Left ventricle myocardium inferior (tissue), 1 donor: ENCODE results near the gene KRT37. TPM values are rescaled to one million over a fixed set of nuclear protein-coding genes. Genes with fewer than 3 reads are reported as not detected.

ENCODE experiments used
- DNase-seq: peaks from one replicate; pipeline ENCODE4 v3.0.0-alpha.2; 2020
- H3K27ac ChIP-seq: fragments of 200-600 bp; replicated peaks from 2 replicates; pipeline ENCODE4 v1.8.0; 2021
- H3K27me3 ChIP-seq: fragments of 200-600 bp; 2 replicates; pipeline ENCODE4 v1.8.0; 2021; ENCODE audit warnings: low read depth
- H3K36me3 ChIP-seq: fragments of 200-600 bp; 2 replicates; pipeline ENCODE4 v1.8.0; 2021
- H3K4me1 ChIP-seq: fragments of 200-600 bp; 2 replicates; pipeline ENCODE4 v1.8.0; 2021
- H3K4me3 ChIP-seq: fragments of 200-600 bp; 2 replicates; pipeline ENCODE4 v1.8.0; 2021; ENCODE audit warnings: mild to moderate bottlenecking, moderate library complexity
- H3K9me3 ChIP-seq: fragments of 200-600 bp; replicated peaks from 2 replicates; pipeline ENCODE4 v1.8.0; 2021
- intact Hi-C: fragments of 100-400 bp; cut with micrococcal nuclease; formaldehyde crosslinking; loops from one replicate; pipeline ENCODE4 v1.11.0; 2022
- total RNA-seq: library from RNA; stranded (reverse); fragmentation: NEBNext Ultra II Directional; extraction: Animal tissue kit (Norgen Biotek cat#: 25700); gene quantifications from one replicate; pipeline ENCODE4 v1.2.1, GENCODE V29; 2021
- TF ChIP-seq, protein P1 (sequence below): fragments of 200-600 bp; IDR thresholded peaks from 2 replicates; pipeline ENCODE4 v1.8.0; 2021; ENCODE audit warnings: antibody characterized with exemption, mild to moderate bottlenecking, borderline replicate concordance
- donor health status: DM: no; HTN: yes; CAD: no; lungs with severe emphysema.

The KRT37 gene
- total RNA-seq, 1 donor from 2014 or later, result not detected

GRCh38 chr17:41464173-41464572 lies 39.8 kb upstream of the KRT37 start:
- peaks cover 17% of the 10 kb centered on the region for H3K9me3 ChIP-seq
- no peak overlapping the region for H3K27ac ChIP-seq
- no peaks in the 10 kb centered on the region for H3K36me3 ChIP-seq
- H3K4me3 ChIP-seq, result no peak overlapping the region
- intact Hi-C loops, result no loop called here
- peaks cover 15% of the 10 kb centered on the region for H3K4me1 ChIP-seq
- no peak for DNase-seq
- H3K27me3 ChIP-seq, result peaks cover 80% of the 10 kb centered on the region
- TF ChIP-seq, protein P1, sequence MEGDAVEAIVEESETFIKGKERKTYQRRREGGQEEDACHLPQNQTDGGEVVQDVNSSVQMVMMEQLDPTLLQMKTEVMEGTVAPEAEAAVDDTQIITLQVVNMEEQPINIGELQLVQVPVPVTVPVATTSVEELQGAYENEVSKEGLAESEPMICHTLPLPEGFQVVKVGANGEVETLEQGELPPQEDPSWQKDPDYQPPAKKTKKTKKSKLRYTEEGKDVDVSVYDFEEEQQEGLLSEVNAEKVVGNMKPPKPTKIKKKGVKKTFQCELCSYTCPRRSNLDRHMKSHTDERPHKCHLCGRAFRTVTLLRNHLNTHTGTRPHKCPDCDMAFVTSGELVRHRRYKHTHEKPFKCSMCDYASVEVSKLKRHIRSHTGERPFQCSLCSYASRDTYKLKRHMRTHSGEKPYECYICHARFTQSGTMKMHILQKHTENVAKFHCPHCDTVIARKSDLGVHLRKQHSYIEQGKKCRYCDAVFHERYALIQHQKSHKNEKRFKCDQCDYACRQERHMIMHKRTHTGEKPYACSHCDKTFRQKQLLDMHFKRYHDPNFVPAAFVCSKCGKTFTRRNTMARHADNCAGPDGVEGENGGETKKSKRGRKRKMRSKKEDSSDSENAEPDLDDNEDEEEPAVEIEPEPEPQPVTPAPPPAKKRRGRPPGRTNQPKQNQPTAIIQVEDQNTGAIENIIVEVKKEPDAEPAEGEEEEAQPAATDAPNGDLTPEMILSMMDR, result no peak

- Histone ChIP-seq H3K4me3 (no peak overlapping the region), H3K27ac (no peak overlapping the region), H3K9me3 (peaks cover 14% of the 10 kb centered on the region), H3K27me3 (peaks cover 83% of the 10 kb centered on the region), H3K36me3 (no peaks in the 10 kb centered on the region), H3K4me1 (peaks cover 15% of the 10 kb centered on the region)
- intact Hi-C loops, result no loop called here
- no peak for DNase-seq
- TF ChIP-seq, protein P1, result no peak
Observed at GRCh38 chr17:41463746-41464145, 39.4 kb upstream of the KRT37 start.

DNA sequence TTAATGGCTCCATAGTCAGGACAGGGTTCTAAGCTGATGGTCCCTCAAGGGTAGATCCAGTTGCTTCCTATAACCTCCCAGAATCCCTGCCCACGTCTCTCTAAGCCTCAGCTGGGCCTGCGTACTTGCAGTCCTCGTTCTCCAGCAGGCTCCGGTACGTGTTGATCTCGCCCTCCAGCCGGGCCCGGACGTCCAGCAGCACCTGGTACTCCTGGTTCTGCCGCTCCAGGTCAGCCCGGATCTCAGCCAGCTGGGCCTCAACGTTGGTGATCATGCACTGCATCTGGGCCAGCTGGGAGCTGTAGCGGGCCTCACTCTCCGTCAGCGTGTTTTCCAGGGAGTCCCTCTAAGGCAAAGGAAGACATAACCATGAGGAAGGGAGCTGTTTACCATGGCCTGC lies 38.3 kb upstream of the KRT37 start:
- Histone ChIP-seq H3K4me3 (no peak overlapping the region), H3K27ac (no peak overlapping the region), H3K36me3 (no peaks in the 10 kb centered on the region), H3K4me1 (peaks cover 15% of the 10 kb centered on the region), H3K27me3 (peaks cover 83% of the 10 kb centered on the region), H3K9me3 (peaks cover 3% of the 10 kb centered on the region)
- intact Hi-C loops, result no loop called here
- no peak for DNase-seq
- TF ChIP-seq, protein P1, result no peak

DNA sequence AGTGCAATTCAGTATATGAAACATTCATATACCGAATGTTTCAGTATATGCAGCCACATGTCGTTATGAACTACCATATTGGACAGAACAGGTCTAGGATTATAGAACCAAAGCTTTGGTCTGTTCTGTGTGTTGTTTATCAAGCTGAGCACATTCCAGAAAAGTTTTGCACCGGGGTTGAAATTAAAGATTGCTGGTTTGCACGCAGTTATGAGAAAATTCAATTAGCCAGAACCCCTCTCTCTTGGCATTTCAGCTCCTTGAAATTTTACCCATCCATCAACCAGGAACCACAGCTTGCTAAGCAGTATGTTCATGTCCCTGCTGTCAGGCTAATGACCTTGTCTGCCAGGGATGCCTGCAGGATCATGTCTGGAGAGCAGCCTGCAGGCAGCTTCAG lies 33.3 kb upstream of the KRT37 start:
- H3K4me3 ChIP-seq, result no peak overlapping the region
- H3K9me3 ChIP-seq, result no peaks in the 10 kb centered on the region
- peaks cover 98% of the 10 kb centered on the region for H3K27me3 ChIP-seq
- no peaks in the 10 kb centered on the region for H3K4me1 ChIP-seq
- no peaks in the 10 kb centered on the region for H3K36me3 ChIP-seq
- no peak overlapping the region for H3K27ac ChIP-seq
- no peak for DNase-seq
- intact Hi-C loops, result no loop called here
- TF ChIP-seq, protein P1, result no peak

DNA sequence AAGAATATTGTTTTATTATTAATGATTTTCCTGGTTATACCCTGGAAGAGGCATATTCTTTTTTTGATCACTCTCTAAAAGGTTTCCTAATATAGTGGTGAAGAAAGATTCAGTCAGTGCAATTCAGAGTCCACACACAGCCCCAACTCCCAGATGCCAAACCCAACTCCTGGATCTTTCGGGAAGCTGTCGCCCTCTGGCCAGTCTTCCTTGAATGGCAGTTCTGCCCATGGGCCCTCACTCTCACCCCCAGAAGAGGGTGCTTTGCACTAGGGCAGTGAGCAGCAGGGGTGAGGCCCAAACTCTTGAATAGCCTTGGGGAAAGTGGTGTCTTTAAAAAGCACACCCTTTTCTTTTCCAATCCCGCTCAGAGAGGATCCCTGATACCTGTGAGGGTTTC lies 31.8 kb upstream of the KRT37 start:
- TF ChIP-seq, protein P1, result no peak
- H3K27me3 ChIP-seq, result peaks cover 98% of the 10 kb centered on the region
- H3K9me3 ChIP-seq, result peaks cover 10% of the 10 kb centered on the region
- DNase-seq, result no peak
- H3K4me1 ChIP-seq, result no peaks in the 10 kb centered on the region
- H3K36me3 ChIP-seq, result no peaks in the 10 kb centered on the region
- intact Hi-C loops, result no loop called here
- no peak overlapping the region for H3K4me3 ChIP-seq
- no peak overlapping the region for H3K27ac ChIP-seq

DNA sequence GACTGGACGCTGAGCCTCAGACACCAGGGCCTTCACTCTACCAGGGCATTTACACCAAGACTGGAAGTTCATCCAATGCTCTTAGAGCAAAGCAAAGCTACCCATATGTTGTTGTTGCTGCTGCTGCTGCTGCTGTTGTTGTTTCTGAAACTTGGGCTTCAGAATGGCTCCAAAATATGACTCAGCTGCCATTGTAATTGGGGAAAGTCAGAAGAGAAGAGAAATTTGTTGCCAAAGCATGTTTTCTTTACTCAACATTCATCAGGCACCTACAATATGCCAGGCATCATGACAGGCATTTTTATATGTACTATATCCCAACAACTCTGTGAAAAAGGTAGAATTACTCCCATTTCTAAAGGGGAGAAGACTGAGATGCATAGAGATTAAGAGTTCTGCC lies 30.9 kb upstream of the KRT37 start:
- Histone ChIP-seq H3K4me3 (no peak overlapping the region), H3K27me3 (peaks cover 98% of the 10 kb centered on the region), H3K4me1 (no peaks in the 10 kb centered on the region), H3K27ac (no peak overlapping the region), H3K36me3 (no peaks in the 10 kb centered on the region), H3K9me3 (peaks cover 19% of the 10 kb centered on the region)
- intact Hi-C loops, result no loop called here
- TF ChIP-seq, protein P1, result no peak
- DNase-seq, result no peak
